IMR-90 (cell line): ENCODE measurements around the gene FNIP2. TPM values are rescaled to one million over a fixed set of nuclear protein-coding genes. Genes with fewer than 3 reads are reported as not detected.

Experiments
- ATAC-seq: fragments of 200-7000 bp; cut with Tn5 transposase; 2 replicates; pipeline ENCODE4 v1.9.1; 2020; ENCODE audit warnings: low read depth, mild to moderate bottlenecking, moderate library complexity
- BruUV-seq: library from RNA; stranded (reverse); fragments of 400-500 nt; replicated peaks from 2 replicates; lab custom pipeline; 2021; lab: Mats Ljungman, UMichigan
- CTCF ChIA-PET: fragments of 300-600 bp; formaldehyde crosslinking; extraction: SDS; loops from one replicate; lab custom pipeline; 2021; ENCODE audit warnings: antibody characterized with exemption; lab: Yijun Ruan, JAX
- POLR2A ChIA-PET: fragments of 300-600 bp; sonication (Branson Sonifier 250); formaldehyde crosslinking; loops from one replicate; lab custom pipeline; 2022; ENCODE audit warnings: antibody characterized with exemption; ENCODE audit not compliant: unreplicated experiment; lab: Charles Lee
- DNase-seq: peaks from one replicate; pipeline ENCODE4 v3.0.0; 2013
- H2AFZ ChIP-seq: replicated peaks from 2 replicates; pipeline ENCODE3; 2013; ENCODE audit warnings: low read length, mild to moderate bottlenecking; ENCODE audit not compliant: poor library complexity
- H2AK5ac ChIP-seq: 2 replicates; pipeline ENCODE4 v1.6.1; 2013; ENCODE audit warnings: low read depth, low read length, inconsistent platforms
- H2AK9ac ChIP-seq: replicated peaks from 2 replicates; pipeline ENCODE3; 2013; ENCODE audit warnings: mild to moderate bottlenecking, low read depth, low read length, moderate library complexity; ENCODE audit not compliant: poor library complexity
- H2BK120ac ChIP-seq: 2 replicates; pipeline ENCODE4 v1.6.1; 2013; ENCODE audit warnings: low read depth, low read length, inconsistent platforms
- H2BK15ac ChIP-seq: 3 replicates; pipeline ENCODE4 v1.6.1; 2013; ENCODE audit warnings: low read depth, low read length, inconsistent platforms
- H2BK20ac ChIP-seq: 2 replicates; pipeline ENCODE4 v1.6.1; 2013; ENCODE audit warnings: low read depth, mild to moderate bottlenecking, inconsistent platforms, low read length, moderate library complexity
- H2BK5ac ChIP-seq: 2 replicates; pipeline ENCODE4 v1.6.1; 2013; ENCODE audit warnings: mild to moderate bottlenecking, low read depth, low read length, inconsistent platforms; ENCODE audit not compliant: poor library complexity, severe bottlenecking
- H3K14ac ChIP-seq: replicated peaks from 2 replicates; pipeline ENCODE4 v1.6.1; 2013; ENCODE audit warnings: low read depth, low read length, inconsistent platforms
- H3K18ac ChIP-seq: 2 replicates; pipeline ENCODE4 v1.6.1; 2013; ENCODE audit warnings: low read depth, low read length, control low read depth
- H3K23ac ChIP-seq: 2 replicates; pipeline ENCODE4 v1.6.1; 2013; ENCODE audit warnings: low read depth, low read length, inconsistent platforms
- H3K27ac ChIP-seq: 2 replicates; pipeline ENCODE4 v1.5.1; 2013; ENCODE audit warnings: mild to moderate bottlenecking, control low read depth, low read length; ENCODE audit not compliant: insufficient read depth
- H3K27me3 ChIP-seq: 2 replicates; pipeline ENCODE4 v1.6.1; 2013; ENCODE audit warnings: low read length; ENCODE audit not compliant: control insufficient read depth, insufficient read depth
- H3K36me3 ChIP-seq: 2 replicates; pipeline ENCODE4 v1.6.1; 2013; ENCODE audit warnings: low read length, mixed read lengths; ENCODE audit not compliant: control insufficient read depth, insufficient read depth
- H3K4ac ChIP-seq: 2 replicates; pipeline ENCODE4 v1.6.1; 2013; ENCODE audit warnings: low read depth, low read length, inconsistent platforms
- H3K4me1 ChIP-seq: 2 replicates; pipeline ENCODE4 v1.6.1; 2013; ENCODE audit warnings: low read length, mixed read lengths; ENCODE audit not compliant: control insufficient read depth, insufficient read depth
- H3K4me2 ChIP-seq: 2 replicates; pipeline ENCODE4 v1.6.1; 2013; ENCODE audit warnings: low read depth, mild to moderate bottlenecking, control low read depth, low read length, moderate library complexity
- H3K4me3 ChIP-seq: 2 replicates; pipeline ENCODE4 v1.5.1; 2013; ENCODE audit warnings: low read depth, mild to moderate bottlenecking, control low read depth, low read length, moderate library complexity; ENCODE audit not compliant: insufficient read depth
- H3K56ac ChIP-seq: 2 replicates; pipeline ENCODE4 v1.6.1; 2013; ENCODE audit warnings: low read length, inconsistent platforms; ENCODE audit not compliant: insufficient read depth; ENCODE audit errors: extremely low read depth
- H3K79me1 ChIP-seq, 2 experiments: 2 replicates each; pipeline ENCODE4 v1.6.1; 2013; ENCODE audit warnings: low read length in 2 of 2, inconsistent platforms in 1 of 2, low read depth in 1 of 2
- H3K9ac ChIP-seq: 2 replicates; pipeline ENCODE4 v1.6.1; 2013; ENCODE audit warnings: low read depth, low read length, control low read depth
- H3K9me1 ChIP-seq: 2 replicates; pipeline ENCODE4 v1.6.1; 2013; ENCODE audit warnings: low read length, inconsistent platforms; ENCODE audit not compliant: insufficient read depth
- H3K9me3 ChIP-seq: 2 replicates; pipeline ENCODE4 v1.6.1; 2013; ENCODE audit warnings: low read length; ENCODE audit not compliant: control insufficient read depth, insufficient read depth
- H4K20me1 ChIP-seq: 2 replicates; pipeline ENCODE4 v1.6.1; 2013; ENCODE audit warnings: low read length, inconsistent platforms; ENCODE audit not compliant: insufficient read depth
- H4K5ac ChIP-seq: 2 replicates; pipeline ENCODE4 v1.6.1; 2013; ENCODE audit warnings: mild to moderate bottlenecking, low read depth, low read length, control low read depth
- H4K8ac ChIP-seq, 2 experiments: 2 replicates each; pipeline ENCODE4 v1.6.1; 2013; ENCODE audit warnings: low read depth in 2 of 2, low read length in 2 of 2, control low read depth in 1 of 2, inconsistent platforms in 1 of 2
- H4K91ac ChIP-seq: 2 replicates; pipeline ENCODE4 v1.6.1; 2013; ENCODE audit warnings: low read depth, low read length, inconsistent platforms; ENCODE audit not compliant: insufficient read depth
- BHLHE40 ChIP-seq: fragments of 150-350 bp; IDR thresholded peaks from 2 replicates; pipeline ENCODE4 v1.6.1; 2016; ENCODE audit warnings: mild to moderate bottlenecking, low read depth, low read length
- RCOR1 ChIP-seq: IDR thresholded peaks from 2 replicates; pipeline ENCODE4 v1.6.1; 2012; ENCODE audit warnings: mild to moderate bottlenecking, low read length, improper control_type of control experiment; ENCODE audit not compliant: insufficient replicate concordance
- WGBS, 2 experiments: methylation state at CpG; one replicate each; pipeline versions ENCODE4 v1.1.5 to v1.1.7; 2013; ENCODE audit warnings: missing lambda C conversion rate in 2 of 2; ENCODE audit not compliant: insufficient read length in 1 of 2; ENCODE audit errors: extremely low coverage in 2 of 2; 5-methylcytosine and 5-hydroxymethylcytosine counted together
- dilution Hi-C: fragments of 300-500 bp; cut with HindIII; formaldehyde crosslinking; loops from one replicate; pipeline ENCODE4 v1.14.3; 2018; ENCODE audit warnings: low sequenced_read_pairs; ENCODE audit not compliant: unreplicated experiment
- in situ Hi-C: fragments of 300-500 bp; cut with MboI; formaldehyde crosslinking; loops from 3 replicates; pipeline ENCODE4 v1.14.3; 2019; ENCODE audit warnings: low sequenced_read_pairs, inconsistent platforms, mixed read lengths
- intact Hi-C: fragments of 100-400 bp; cut with micrococcal nuclease; formaldehyde crosslinking; loops from 2 replicates; pipeline ENCODE4 v1.10.0; 2022
- polyA plus RNA-seq, 3 experiments: library from polyadenylated mRNA; depleted of rRNA; stranded (reverse); fragments of >200 nt; gene quantifications; 2 replicates each; pipeline ENCODE4 v1.2.3, GENCODE V29; 2012; ENCODE audit warnings: low replicate concordance in 1 of 3
- total RNA-seq: library from RNA; depleted of rRNA; stranded (reverse); fragments of >200 nt; gene quantifications from 2 replicates; pipeline ENCODE4 v1.2.3, GENCODE V29; 2012

FNIP2 gene
- total and polyA plus RNA-seq, 2 of the 4 experiments (the other 2 are of a cell fraction) = 4.7 to 24.6 TPM

- intact Hi-C loops (no loop called here), dilution Hi-C loops (no loop called here), in situ Hi-C loops (no loop called here)
- no TSS peak for BruUV-seq
- ATAC-seq = no peak
- ChIA-PET CTCF (no interaction called here), POLR2A (no interaction called here)
- peaks cover 11% of the 10 kb centered on the region; the same call in 1 of the 2 replicates for H4K20me1 ChIP-seq
- H3K4ac ChIP-seq = peak overlapping the region; percentile 31; the same call in 1 of the 2 replicates
- no peak overlapping the region for H3K4me3 ChIP-seq
- no peaks in the 10 kb centered on the region for H3K9me3 ChIP-seq
- DNase-seq = no peak
- 93% methylated on average over 3 of the region's 6 CpGs; no CpG with 5 or more reads in 1 of the 2 experiments for WGBS, 2 experiments
- H2BK20ac ChIP-seq = 0 out of 2 replicates have a peak overlapping the region, but pooled peaks have one; percentile 13
- H4K8ac ChIP-seq = no peak overlapping the region
- no peaks in the 10 kb centered on the region for H3K36me3 ChIP-seq
- H2AK5ac ChIP-seq = 0 out of 2 replicates have a peak overlapping the region, but pooled peaks have one; percentile 13
- H2BK120ac ChIP-seq = no peak overlapping the region
- peak overlapping the region; percentile 24; the same call in 1 of the 2 replicates for H3K23ac ChIP-seq
- TF ChIP-seq RCOR1 (no peak), BHLHE40 (no peak)
- H4K5ac ChIP-seq = no peak overlapping the region
- H3K9ac ChIP-seq = no peak overlapping the region
- H3K27ac ChIP-seq = no peak overlapping the region
- H3K18ac ChIP-seq = peak overlapping the region; percentile 18; the same call in 1 of the 2 replicates
- no peak overlapping the region; the same call in 2 of the 3 replicates for H2BK15ac ChIP-seq
- no peaks in the 10 kb centered on the region for H3K27me3 ChIP-seq
- H2BK5ac ChIP-seq = no peak overlapping the region
- H4K91ac ChIP-seq = no peak overlapping the region
- H3K56ac ChIP-seq = no peak overlapping the region
- H3K4me1 ChIP-seq = peaks cover 8% of the 10 kb centered on the region
- H3K14ac ChIP-seq = 0 out of 2 replicates have a peak overlapping the region, but pooled peaks have one; percentile 6
- no peak overlapping the region for H2AK9ac ChIP-seq
- H3K4me2 ChIP-seq = no peak overlapping the region
- H2AFZ ChIP-seq = no peak overlapping the region
- H3K79me1 ChIP-seq = peaks cover 29 to 53% of the 10 kb centered on the region in 2 experiments
- H3K9me1 ChIP-seq = peaks cover 8% of the 10 kb centered on the region
These were observed 42.9 kb downstream of the FNIP2 start for GRCh38 chr4:158811704-158812103.
